Endodermal cell (in vitro differentiated cells): Measurements from ENCODE around the gene INTS4. TPM values are rescaled to one million over a fixed set of nuclear protein-coding genes. Genes with fewer than 3 reads are reported as not detected.

ENCODE experiments used
- DNase-seq: peaks from one replicate; pipeline ENCODE4 v3.0.0-alpha.2; 2017
- H3K27ac ChIP-seq: 2 replicates; pipeline ENCODE4 v1.5.1; 2013; ENCODE audit warnings: mild to moderate bottlenecking, low read depth, low read length, moderate library complexity
- H3K27me3 ChIP-seq: 2 replicates; pipeline ENCODE4 v1.6.1; 2013; ENCODE audit warnings: mild to moderate bottlenecking, low read length, moderate library complexity; ENCODE audit not compliant: insufficient read depth, control insufficient read depth, poor library complexity, severe bottlenecking
- H3K36me3 ChIP-seq: 2 replicates; pipeline ENCODE4 v1.7.0; 2013; ENCODE audit warnings: mild to moderate bottlenecking, low read length, moderate library complexity; ENCODE audit not compliant: control insufficient read depth, insufficient read depth
- H3K4me1 ChIP-seq: one replicate; pipeline ENCODE4 v1.7.0; 2013; ENCODE audit warnings: low read length; ENCODE audit not compliant: control insufficient read depth, insufficient read depth
- H3K4me3 ChIP-seq: 2 replicates; pipeline ENCODE4 v1.5.1; 2013; ENCODE audit warnings: mild to moderate bottlenecking, low read length, moderate library complexity
- H3K9ac ChIP-seq: 2 replicates; pipeline ENCODE4 v1.6.1; 2013; ENCODE audit warnings: mild to moderate bottlenecking, low read length, moderate library complexity; ENCODE audit not compliant: poor library complexity, severe bottlenecking; ENCODE audit errors: extremely low read depth
- H3K9me3 ChIP-seq: 2 replicates; pipeline ENCODE4 v1.6.1; 2013; ENCODE audit warnings: mild to moderate bottlenecking, low read length, moderate library complexity; ENCODE audit not compliant: control insufficient read depth
- H3K27ac Mint-ChIP-seq: 2 replicates; pipeline ENCODE4 v1.8.0; 2020; ENCODE audit warnings: mixed read lengths
- H3K27me3 Mint-ChIP-seq: 2 replicates; pipeline ENCODE4 v1.8.0; 2021; ENCODE audit warnings: mild to moderate bottlenecking, mixed read lengths; ENCODE audit not compliant: insufficient read depth
- H3K36me3 Mint-ChIP-seq: 2 replicates; pipeline ENCODE4 v1.8.0; 2020; ENCODE audit warnings: low read depth, mixed read lengths
- H3K4me1 Mint-ChIP-seq: 2 replicates; pipeline ENCODE4 v1.8.0; 2020; ENCODE audit warnings: mixed read lengths
- H3K4me3 Mint-ChIP-seq: 2 replicates; pipeline ENCODE4 v1.8.0; 2020; ENCODE audit warnings: mild to moderate bottlenecking, moderate library complexity, mixed read lengths
- H3K9me3 Mint-ChIP-seq: 2 replicates; pipeline ENCODE4 v1.8.0; 2020; ENCODE audit warnings: mild to moderate bottlenecking, mixed read lengths
- CTCF ChIP-seq: fragments of 200-600 bp; sonication (generic); conservative IDR thresholded peaks from 2 replicates; pipeline ENCODE4 v1.5.0; 2021; ENCODE audit warnings: antibody characterized with exemption, mild to moderate bottlenecking
- WGBS, 2 experiments: methylation state at CpG; one replicate each; pipeline versions ENCODE4 v1.1.5 to v1.1.7; 2013; ENCODE audit warnings: missing lambda C conversion rate in 2 of 2, mixed read lengths in 1 of 2; ENCODE audit not compliant: insufficient coverage in 1 of 2, insufficient read length in 1 of 2; 5-methylcytosine and 5-hydroxymethylcytosine counted together
- total RNA-seq, 2 donors: library from RNA; stranded (reverse); fragmentation: NEBNext Ultra II Directional in 1 of 2; extraction: Animal tissue kit (Norgen Biotek cat#: 25700) in 1 of 2; gene quantifications; 2 replicates in 1 of 2; 3 replicates in 1 of 2; pipeline ENCODE4 v1.2.1, GENCODE V29; 2021

The INTS4 gene
- total RNA-seq, 2 donors from 2014 or later, result 37.2 to 42.0 TPM

DNA sequence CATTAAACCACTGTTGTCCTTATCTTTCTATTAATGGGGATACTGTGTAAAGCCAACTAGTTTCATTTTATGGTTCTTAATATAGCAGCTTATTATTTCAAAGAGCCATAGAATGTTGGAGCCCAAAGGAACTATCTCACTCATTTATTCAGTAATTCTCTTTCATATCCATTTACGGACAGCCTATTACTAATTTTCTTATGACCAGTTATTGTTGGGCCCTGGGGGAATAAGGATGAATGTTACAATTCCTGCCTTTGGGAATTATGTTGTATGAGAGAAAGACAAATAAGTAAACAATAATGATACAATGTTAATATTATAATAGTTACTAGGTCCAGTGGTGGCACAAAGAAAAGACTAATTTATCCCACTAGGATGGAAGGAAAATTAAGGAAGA is 121.1 kb downstream of the INTS4 start:
- WGBS, 2 experiments, result no CpG with 5 or more reads among the region's 1 CpG
- no peaks in the 10 kb centered on the region for H3K4me1 Mint-ChIP-seq
- peaks cover 44% of the 10 kb centered on the region for H3K36me3 ChIP-seq
- H3K36me3 Mint-ChIP-seq, result peaks cover 11% of the 10 kb centered on the region
- no peaks in the 10 kb centered on the region for H3K9me3 ChIP-seq
- H3K27ac ChIP-seq, result no peak overlapping the region
- no peak for DNase-seq
- H3K9me3 Mint-ChIP-seq, result no peaks in the 10 kb centered on the region
- H3K9ac ChIP-seq, result no peak overlapping the region
- no peak overlapping the region for H3K27ac Mint-ChIP-seq
- no peak overlapping the region for H3K4me3 Mint-ChIP-seq
- TF ChIP-seq CTCF, result no peak
- H3K27me3 Mint-ChIP-seq, result no peaks in the 10 kb centered on the region
- no peaks in the 10 kb centered on the region for H3K27me3 ChIP-seq
- H3K4me3 ChIP-seq, result no peak overlapping the region
- no peaks in the 10 kb centered on the region for H3K4me1 ChIP-seq

- Histone ChIP-seq H3K36me3 (peaks cover 34% of the 10 kb centered on the region), H3K9me3 (no peaks in the 10 kb centered on the region), H3K4me1 (no peaks in the 10 kb centered on the region), H3K27me3 (no peaks in the 10 kb centered on the region), H3K27ac (no peak overlapping the region), H3K9ac (no peak overlapping the region), H3K4me3 (no peak overlapping the region)
- H3K9me3 Mint-ChIP-seq, result no peaks in the 10 kb centered on the region
- no peak for DNase-seq
- H3K36me3 Mint-ChIP-seq, result peaks cover 11% of the 10 kb centered on the region
- no peak overlapping the region for H3K4me3 Mint-ChIP-seq
- WGBS, 2 experiments, result 93 to 100% methylated on average over 2 to 3 of the region's 3 CpGs
- H3K27ac Mint-ChIP-seq, result no peak overlapping the region
- H3K4me1 Mint-ChIP-seq, result no peaks in the 10 kb centered on the region
- no peaks in the 10 kb centered on the region for H3K27me3 Mint-ChIP-seq
- TF ChIP-seq CTCF, result no peak
Observed at GRCh38 chr11:77871855-77872254, 122.6 kb downstream of the INTS4 start.

DNA sequence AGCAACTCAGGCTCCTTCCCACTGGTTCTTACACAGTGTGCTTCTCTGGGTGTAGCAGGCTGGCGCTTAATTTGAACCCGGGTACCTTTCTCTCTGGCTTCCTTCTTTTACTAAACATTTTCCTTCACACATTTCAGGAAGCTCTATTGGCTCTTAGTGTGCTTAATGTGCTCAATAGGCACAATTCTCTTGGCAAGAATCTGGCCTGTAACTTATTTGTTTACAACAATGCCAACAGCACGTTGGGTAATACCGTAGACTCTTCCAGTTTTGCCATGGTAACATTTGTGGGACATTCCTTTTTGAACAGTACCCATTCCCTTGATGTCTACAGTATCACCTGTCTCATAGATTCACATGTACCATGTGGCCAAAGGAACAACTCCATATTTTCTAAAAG is 125.7 kb downstream of the INTS4 start:
- H3K27ac ChIP-seq, result no peak overlapping the region
- Mint-ChIP-seq H3K27ac (no peak overlapping the region), H3K4me1 (no peaks in the 10 kb centered on the region), H3K36me3 (peaks cover 11% of the 10 kb centered on the region), H3K27me3 (no peaks in the 10 kb centered on the region), H3K9me3 (no peaks in the 10 kb centered on the region), H3K4me3 (no peak overlapping the region)
- DNase-seq, result no peak
- no peak overlapping the region for H3K9ac ChIP-seq
- H3K4me1 ChIP-seq, result no peaks in the 10 kb centered on the region
- H3K36me3 ChIP-seq, result peaks cover 25% of the 10 kb centered on the region
- 94 to 95% methylated on average over 4 of the region's 4 CpGs for WGBS, 2 experiments
- H3K9me3 ChIP-seq, result no peaks in the 10 kb centered on the region
- TF ChIP-seq CTCF, result no peak
- H3K27me3 ChIP-seq, result no peaks in the 10 kb centered on the region
- H3K4me3 ChIP-seq, result no peak overlapping the region
